ENCODE results near the gene NRG3.
"Not testable (repeated sequence)": the region's sequence is repeated elsewhere in the genome, so short reads cannot be mapped to it uniquely, and the experiment has no call there.

NRG3 gene

GRCh38 chr10:82942286-82943099 is 1067.5 kb downstream of the NRG3 start:
- peak; percentile 63 for DNase-seq

GRCh38 chr10:82943142-82943541 is 1068.1 kb downstream of the NRG3 start:
- DNase-seq, result no peak

- DNase-seq, result no peak
Observed at GRCh38 chr10:82949816-82950575, 1075.0 kb downstream of the NRG3 start.

GRCh38 chr10:82953331-82953730 is 1078.3 kb downstream of the NRG3 start:
- DNase-seq, result no peak

- no peak for DNase-seq
Observed at GRCh38 chr10:82953909-82954308, 1078.9 kb downstream of the NRG3 start.

- not testable (repeated sequence) for DNase-seq
Observed at GRCh38 chr10:82960421-82961060, 1085.5 kb downstream of the NRG3 start.

GRCh38 chr10:82961864-82962263 is 1086.9 kb downstream of the NRG3 start:
- no peak for DNase-seq

GRCh38 chr10:82966130-82966529 is 1091.1 kb downstream of the NRG3 start:
- no peak for DNase-seq

GRCh38 chr10:82968533-82968932 is 1093.5 kb downstream of the NRG3 start:
- no peak for DNase-seq

- peak; percentile 39 for DNase-seq
Observed at GRCh38 chr10:82969405-82969804, 1094.4 kb downstream of the NRG3 start.

GRCh38 chr10:82980321-82980720 is 1105.3 kb downstream of the NRG3 start:
- no peak for DNase-seq

- DNase-seq, result peak; percentile 81
Observed at GRCh38 chr10:82981137-82981723, 1106.2 kb downstream of the NRG3 start.

GRCh38 chr10:82982110-82982608 is 1107.2 kb downstream of the NRG3 start:
- peak; percentile 96 for DNase-seq

GRCh38 chr10:82986216-82986615 is 1111.2 kb downstream of the NRG3 start:
- no peak for DNase-seq

- DNase-seq, result not testable (repeated sequence)
Observed at GRCh38 chr10:83006479-83006878, 1131.5 kb downstream of the NRG3 start.

GRCh38 chr10:83007510-83007909 is 1132.5 kb downstream of the NRG3 start:
- no peak for DNase-seq

GRCh38 chr10:83012866-83013265 is 1137.9 kb downstream of the NRG3 start:
- DNase-seq, result peak; percentile 74

GRCh38 chr10:83017076-83017867 is 1142.3 kb downstream of the NRG3 start:
- DNase-seq, result no peak

GRCh38 chr10:83023662-83024061 is 1148.7 kb downstream of the NRG3 start:
- DNase-seq, result peak; percentile 44
